SH-SY5Y (cell line): Measurements from ENCODE around the gene PRPH.

Source experiments
- GATA2 ChIP-seq: IDR thresholded peaks from 2 replicates; pipeline ENCODE4 v1.6.1; 2011; ENCODE audit warnings: mild to moderate bottlenecking, low read depth, low read length
- GATA3 ChIP-seq: IDR thresholded peaks from 2 replicates; pipeline ENCODE4 v1.6.1; 2011; ENCODE audit warnings: low read depth, mild to moderate bottlenecking, low read length, moderate library complexity

- no peak for TF ChIP-seq GATA2
- TF ChIP-seq GATA3: no peak
Measured at GRCh38 chr12:49323524-49324097, 28.7 kb downstream of the PRPH start.
